ENCODE results near the gene RAP1A. TPM values are rescaled to one million over a fixed set of nuclear protein-coding genes. Genes with fewer than 3 reads are reported as not detected.
"Not testable (repeated sequence)": the region's sequence is repeated elsewhere in the genome, so short reads cannot be mapped to it uniquely, and the experiment has no call there.

The RAP1A gene
- polyA plus RNA-seq, 3 donors, result 61.9 to 85.8 (median 70.8) TPM

DNA sequence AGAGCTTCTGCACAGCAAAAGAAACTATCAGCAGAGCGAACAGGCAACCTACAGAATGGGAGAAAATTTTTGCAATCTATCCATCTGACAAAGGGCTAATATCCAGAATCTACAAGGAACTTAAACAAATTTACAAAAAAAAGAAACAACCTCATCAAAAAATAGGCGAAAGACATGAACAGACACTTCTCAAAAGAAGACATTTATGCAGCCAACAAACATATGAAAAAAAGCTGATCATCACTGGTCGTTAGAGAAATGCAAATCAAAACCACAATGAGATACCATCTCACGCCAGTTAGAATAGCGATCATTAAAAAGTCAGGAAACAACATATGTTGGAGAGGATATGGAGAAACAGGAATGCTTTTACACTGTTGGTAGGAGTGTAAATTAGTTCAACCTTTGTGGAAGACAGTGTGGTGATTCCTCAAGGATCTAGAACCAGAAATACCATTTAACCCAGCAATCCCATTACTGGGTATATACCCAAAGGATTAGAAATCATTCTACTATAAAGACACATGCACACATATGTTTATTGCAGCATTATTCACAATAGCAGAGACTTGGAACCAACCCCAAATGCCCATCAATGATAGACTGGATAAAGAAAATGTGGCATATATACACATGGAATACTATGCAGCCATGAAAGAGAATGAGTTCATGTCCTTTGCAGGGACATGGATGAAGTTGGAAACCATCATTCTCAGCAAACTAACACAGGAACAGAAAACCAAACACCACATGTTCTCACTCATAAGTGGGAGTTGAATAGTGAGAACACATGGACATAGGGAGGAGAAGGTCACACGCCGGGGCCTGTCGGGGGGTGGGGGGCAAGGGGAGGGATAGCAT is 65.9 kb downstream of the RAP1A start:
- not testable (repeated sequence) for DNase-seq (ENCODE audit: extremely low read depth in 1 of 11, low read depth in 9 of 11, low spot score in 4 of 11)

DNA sequence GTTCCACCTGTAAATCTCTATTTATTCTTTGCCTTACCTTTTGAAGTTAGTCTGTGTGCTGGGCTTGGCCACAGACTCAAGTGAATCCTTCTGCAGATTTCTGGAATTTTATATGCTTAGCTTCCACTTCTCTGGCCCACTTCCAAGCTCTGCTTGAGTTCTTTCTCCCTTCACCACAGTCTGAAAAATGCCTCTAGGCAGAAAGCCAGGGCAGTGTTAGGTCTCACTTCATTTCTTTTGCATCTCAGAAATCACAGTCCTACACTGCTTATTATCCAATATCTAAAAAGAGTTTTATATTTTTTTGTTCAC is 70.7 kb downstream of the RAP1A start:
- DNase-seq (ENCODE audit: extremely low read depth in 1 of 11, low read depth in 9 of 11, low spot score in 4 of 11), result peak; percentile 6 to 81 (median 61)

GRCh38 chr1:111691886-111692285 is 72.3 kb downstream of the RAP1A start:
- no peak for DNase-seq (ENCODE audit: extremely low read depth in 1 of 11, low read depth in 9 of 11, low spot score in 4 of 11)

DNA sequence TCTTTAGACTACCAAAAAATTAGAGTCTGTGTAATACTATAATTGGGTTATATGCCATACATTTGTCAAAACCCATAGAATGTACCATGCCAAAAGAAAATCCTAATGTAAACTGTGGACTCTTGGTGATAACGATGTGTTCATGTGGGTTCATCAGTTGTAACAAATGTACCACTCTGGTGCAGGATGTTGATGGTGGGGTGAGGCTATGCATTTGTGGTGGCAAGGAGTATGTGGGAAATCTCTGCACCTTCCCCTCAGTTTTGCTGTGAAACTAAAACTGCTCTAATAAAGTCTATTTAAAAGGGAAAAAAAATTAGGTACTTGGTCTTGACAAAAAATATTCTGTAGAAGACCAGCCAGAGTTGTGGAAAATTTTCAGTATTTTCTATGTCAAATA is 76.2 kb downstream of the RAP1A start:
- no peak for DNase-seq (ENCODE audit: extremely low read depth in 1 of 11, low read depth in 9 of 11, low spot score in 4 of 11)

DNA sequence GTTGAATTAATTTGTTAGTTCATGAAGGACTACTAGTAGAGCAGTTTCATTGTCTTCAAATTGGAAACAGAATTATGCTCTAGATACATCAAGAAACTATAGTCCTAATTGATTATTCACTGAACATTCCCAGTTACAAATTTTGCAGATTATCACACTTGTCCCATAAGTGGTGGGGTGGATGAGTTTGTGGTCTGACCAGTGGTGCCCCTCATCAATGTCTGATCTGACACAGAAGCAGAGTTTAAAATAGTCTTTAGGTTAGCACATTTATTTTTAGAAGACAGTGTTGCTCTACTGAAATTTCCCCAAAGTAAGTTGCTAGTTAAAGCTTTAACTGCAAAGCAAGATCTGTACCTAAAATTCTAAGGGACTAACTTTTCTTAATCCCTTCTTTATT is 76.7 kb downstream of the RAP1A start:
- DNase-seq (ENCODE audit: extremely low read depth in 1 of 11, low read depth in 9 of 11, low spot score in 4 of 11), result no peak

GRCh38 chr1:111699268-111699667 is 79.7 kb downstream of the RAP1A start:
- DNase-seq (ENCODE audit: extremely low read depth in 1 of 11, low read depth in 9 of 11, low spot score in 4 of 11), result no peak

DNA sequence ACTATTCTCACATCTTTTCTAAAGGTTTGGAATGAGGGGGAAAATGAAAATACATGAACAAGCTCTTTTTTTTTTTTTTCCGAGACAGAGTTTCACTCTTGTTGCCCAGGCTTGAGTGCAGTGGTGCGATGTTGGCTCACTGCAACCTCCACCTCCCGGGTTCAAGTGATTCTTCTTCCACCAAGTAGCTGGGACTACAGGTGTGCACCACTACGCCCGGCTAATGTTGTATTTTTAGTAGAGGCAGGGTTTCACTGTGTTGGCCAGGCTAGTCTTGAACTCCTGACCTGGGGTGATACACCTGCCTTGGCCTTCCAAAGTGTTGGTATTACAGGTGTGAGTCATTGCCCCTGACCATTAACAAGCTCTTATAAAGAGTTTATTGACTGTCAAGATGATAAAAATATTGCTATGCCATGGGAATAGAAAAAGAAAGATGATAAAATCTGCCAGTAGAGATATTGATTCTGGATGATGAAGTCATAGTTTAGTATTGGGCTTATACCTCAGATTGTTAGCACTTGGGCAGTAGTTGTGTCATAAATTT is 83.0 kb downstream of the RAP1A start:
- no peak for DNase-seq (ENCODE audit: extremely low read depth in 1 of 11, low read depth in 9 of 11, low spot score in 4 of 11)

DNA sequence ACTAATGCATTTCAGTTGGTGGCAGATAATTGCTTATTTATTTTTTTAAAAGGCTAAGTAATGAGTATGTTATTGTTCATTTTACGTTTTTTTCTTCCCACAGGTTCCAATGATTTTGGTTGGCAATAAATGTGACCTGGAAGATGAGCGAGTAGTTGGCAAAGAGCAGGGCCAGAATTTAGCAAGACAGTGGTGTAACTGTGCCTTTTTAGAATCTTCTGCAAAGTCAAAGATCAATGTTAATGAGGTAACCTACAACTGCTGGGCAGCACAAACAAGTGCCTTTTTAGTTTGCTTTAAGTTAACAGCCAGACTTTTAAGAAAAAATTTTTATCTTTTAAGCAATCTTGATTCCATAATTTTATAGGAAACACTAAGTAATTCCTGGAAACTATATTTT is 84.7 kb downstream of the RAP1A start:
- DNase-seq (ENCODE audit: extremely low read depth in 1 of 11, low read depth in 9 of 11, low spot score in 4 of 11), result no peak

DNA sequence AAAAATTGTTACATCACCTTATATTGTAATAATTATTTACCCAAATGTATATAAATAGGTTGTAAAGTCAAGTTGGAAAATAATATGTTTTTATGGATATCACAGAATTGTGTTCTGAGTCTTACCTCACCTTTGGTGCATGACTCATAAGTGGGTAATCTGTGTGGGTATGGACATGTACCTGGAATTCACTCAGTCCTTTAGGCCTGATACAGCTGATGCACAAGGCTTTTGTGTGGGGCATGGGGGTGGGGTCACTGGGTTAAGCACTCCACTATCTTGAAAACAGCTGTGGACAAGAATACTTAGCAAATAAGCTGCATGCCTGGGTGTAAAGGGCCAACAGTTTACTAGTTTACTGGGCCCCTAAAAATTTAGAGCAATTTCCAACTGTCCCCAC is 85.2 kb downstream of the RAP1A start:
- DNase-seq (ENCODE audit: extremely low read depth in 1 of 11, low read depth in 9 of 11, low spot score in 4 of 11), result no peak

DNA sequence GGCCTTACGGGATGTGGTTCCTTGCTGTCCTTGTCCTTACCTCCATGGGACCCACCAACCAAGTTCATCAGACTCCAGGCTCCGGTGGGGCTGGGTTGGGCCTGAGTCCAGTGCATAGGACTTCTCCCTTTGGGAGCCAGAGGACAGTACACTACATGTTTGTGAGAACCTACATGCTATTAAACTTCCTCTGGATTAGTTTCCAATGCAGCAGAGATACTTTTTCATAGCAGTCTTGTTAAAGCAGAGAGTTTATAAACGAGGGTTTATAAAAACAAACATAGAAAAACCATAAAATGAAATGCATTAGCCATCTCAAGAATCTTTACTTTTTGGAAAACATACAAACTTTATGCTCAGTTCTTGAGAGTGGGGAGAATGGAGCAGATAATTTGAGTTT is 86.3 kb downstream of the RAP1A start:
- no peak for DNase-seq (ENCODE audit: extremely low read depth in 1 of 11, low read depth in 9 of 11, low spot score in 4 of 11)

- no peak for DNase-seq (ENCODE audit: extremely low read depth in 1 of 11, low read depth in 9 of 11, low spot score in 4 of 11)
These were observed 87.3 kb downstream of the RAP1A start for GRCh38 chr1:111706921-111707320.

DNA sequence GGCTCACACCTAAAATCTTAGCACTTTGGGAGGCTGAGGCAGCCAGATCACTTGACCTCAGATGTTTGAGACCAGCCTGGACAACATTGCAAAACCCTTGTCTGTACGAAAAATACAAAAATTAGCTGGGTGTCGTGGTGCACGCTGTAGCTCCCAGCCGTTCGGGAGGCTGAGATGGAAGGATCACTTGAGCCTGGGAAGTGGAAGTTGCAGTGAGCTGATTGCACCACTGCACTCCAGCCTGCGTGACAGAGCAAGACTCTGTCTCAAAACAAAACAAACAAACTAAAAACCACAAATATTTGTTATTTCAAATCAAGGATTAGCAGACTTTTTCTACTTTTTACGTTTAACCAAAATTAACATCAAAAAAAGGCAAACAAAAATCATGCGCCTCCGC is 88.3 kb downstream of the RAP1A start:
- DNase-seq (ENCODE audit: extremely low read depth in 1 of 11, low read depth in 9 of 11, low spot score in 4 of 11), result no peak

GRCh38 chr1:111709986-111710385 is 90.4 kb downstream of the RAP1A start:
- no peak for DNase-seq (ENCODE audit: extremely low read depth in 1 of 11, low read depth in 9 of 11, low spot score in 4 of 11)

DNA sequence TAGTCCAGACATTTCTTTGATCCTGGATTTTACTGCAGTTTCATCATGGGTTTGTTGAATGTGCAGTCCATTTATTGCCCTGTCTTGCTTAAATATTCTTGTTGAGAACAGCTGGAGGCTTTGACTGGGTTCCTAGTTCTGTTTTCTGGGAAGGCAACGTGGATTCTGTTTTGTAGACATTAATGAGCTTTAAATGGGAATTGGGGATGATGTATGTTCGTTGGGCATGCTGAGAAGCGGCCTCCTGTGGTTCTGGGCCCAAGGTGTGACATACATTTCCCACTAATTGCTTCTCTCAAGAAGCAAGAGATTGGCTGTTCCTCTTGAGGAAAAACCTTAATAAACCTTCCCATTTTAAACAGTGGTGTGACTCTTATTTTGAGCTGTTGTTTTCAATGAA is 96.7 kb downstream of the RAP1A start:
- DNase-seq (ENCODE audit: extremely low read depth in 1 of 11, low read depth in 9 of 11, low spot score in 4 of 11), result no peak

DNA sequence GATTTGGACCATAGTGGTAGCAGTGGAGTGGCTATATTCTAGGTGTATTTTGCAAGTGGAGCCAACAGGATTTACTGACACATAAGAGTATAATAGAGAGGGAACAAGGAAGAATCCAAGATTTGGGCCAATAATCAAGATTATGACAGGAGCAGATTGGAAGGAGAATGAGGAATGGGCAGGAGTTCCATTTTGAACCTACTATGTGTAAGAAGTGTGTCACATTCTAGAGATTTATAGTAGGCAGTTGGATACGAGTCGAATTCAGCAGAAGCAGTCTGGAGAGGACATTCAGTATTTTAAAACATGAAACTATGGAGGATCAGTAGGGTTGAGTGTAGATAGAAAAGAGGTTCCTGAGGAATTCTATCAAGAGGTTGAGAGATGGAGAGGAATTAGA is 97.9 kb downstream of the RAP1A start:
- DNase-seq (ENCODE audit: extremely low read depth in 1 of 11, low read depth in 9 of 11, low spot score in 4 of 11), result no peak

GRCh38 chr1:111719135-111719534 is 99.5 kb downstream of the RAP1A start:
- DNase-seq (ENCODE audit: extremely low read depth in 1 of 11, low read depth in 9 of 11, low spot score in 4 of 11), result no peak

DNA sequence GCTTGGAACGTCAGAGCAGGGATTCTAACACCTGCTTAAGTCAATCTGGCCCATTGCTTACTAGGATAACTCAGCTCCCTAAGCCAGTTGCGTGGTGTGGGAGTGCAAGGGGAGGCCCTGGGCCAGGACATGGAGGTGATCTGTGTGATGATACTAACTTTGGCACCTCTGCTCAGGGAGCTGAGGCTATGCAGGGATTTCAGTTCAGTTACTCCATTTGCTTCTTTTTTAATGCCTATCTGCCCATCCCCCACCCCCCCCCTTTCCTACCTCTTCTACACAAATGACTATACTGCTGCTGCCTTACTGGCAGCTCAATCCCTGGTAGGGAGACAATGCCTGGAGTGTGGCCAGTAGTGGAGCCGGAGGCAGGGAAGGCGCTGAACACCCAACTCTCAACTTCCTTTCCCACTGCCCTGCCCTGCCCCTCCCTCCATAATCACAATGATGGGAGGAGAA is 100.1 kb downstream of the RAP1A start:
- no peak for DNase-seq (ENCODE audit: extremely low read depth in 1 of 11, low read depth in 9 of 11, low spot score in 4 of 11)

DNA sequence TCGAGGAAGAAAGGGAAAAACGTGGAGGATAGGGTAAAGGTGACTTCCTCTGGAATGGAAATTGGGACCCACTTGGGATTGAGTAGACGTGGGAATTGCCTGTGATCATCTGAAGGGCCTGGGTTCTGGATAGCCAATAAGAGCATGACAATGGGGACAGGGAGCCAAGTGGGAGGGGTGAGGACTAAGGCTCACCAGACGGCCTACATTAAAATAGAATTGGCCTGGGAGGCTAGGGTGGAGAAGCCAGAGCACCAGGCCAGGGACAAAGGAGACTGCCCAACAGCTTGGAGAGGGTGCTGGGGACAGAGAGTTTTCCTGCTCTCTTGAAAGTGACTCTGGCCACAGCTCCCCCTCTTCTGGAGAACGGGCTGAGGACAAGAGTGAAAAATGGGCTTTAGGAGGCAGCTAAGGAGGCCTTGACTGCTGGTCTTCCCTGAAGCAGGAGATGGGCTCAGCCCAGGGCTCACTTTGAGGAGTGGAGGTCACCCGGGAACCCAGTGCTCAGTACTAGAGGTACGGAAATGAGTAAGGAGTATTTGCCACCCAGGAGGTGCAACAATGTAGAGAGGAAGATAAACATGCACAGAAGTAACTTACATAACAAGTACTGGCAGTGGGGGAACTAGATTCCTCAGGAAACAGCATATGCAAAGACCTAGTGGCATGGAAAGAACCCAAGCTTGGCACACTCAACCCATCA is 100.8 kb downstream of the RAP1A start:
- no peak for DNase-seq (ENCODE audit: extremely low read depth in 1 of 11, low read depth in 9 of 11, low spot score in 4 of 11)

GRCh38 chr1:111720977-111721786 is 101.6 kb downstream of the RAP1A start:
- DNase-seq (ENCODE audit: extremely low read depth in 1 of 11, low read depth in 9 of 11, low spot score in 4 of 11), result no peak

Data from renal cortex interstitium (tissue), 11 donors.